Vagina (tissue), 2 donors: ENCODE results near the gene ZNF483. TPM values are rescaled to one million over a fixed set of nuclear protein-coding genes. Genes with fewer than 3 reads are reported as not detected.
"Not testable (repeated sequence)": the region's sequence is repeated elsewhere in the genome, so short reads cannot be mapped to it uniquely, and the experiment has no call there.

Experiments used
- DNase-seq, 2 donors: peaks; one replicate each; pipeline ENCODE4 v3.0.0-alpha.2; 2017; ENCODE audit errors: extremely low spot score in 2 of 2
- H3K27ac ChIP-seq: fragments of 200-600 bp; sonication (generic); one replicate; pipeline ENCODE4 v1.5.1; 2019
- H3K27me3 ChIP-seq: fragments of 200-600 bp; sonication (generic); one replicate; pipeline ENCODE4 v1.5.1; 2019
- H3K36me3 ChIP-seq, 2 donors: fragments of 200-600 bp; sonication (generic); one replicate each; pipeline ENCODE4 v1.5.1; 2017 to 2019
- H3K4me1 ChIP-seq: fragments of 200-600 bp; sonication (generic); one replicate; pipeline ENCODE4 v1.5.1; 2019
- H3K4me3 ChIP-seq, 2 donors: fragments of 200-600 bp; sonication (generic); 1 replicate in 1 of 2; 2 replicates in 1 of 2; pipeline ENCODE4 v1.5.1; 2016 to 2019
- H3K9me3 ChIP-seq: fragments of 200-600 bp; sonication (generic); one replicate; pipeline ENCODE4 v1.5.1; 2019
- CTCF ChIP-seq, 3 experiments: fragments of 450-650 bp in 2 of 3; fragments of 200-600 bp in 1 of 3; sonication (generic) in 1 of 3; IDR thresholded peaks; one replicate each; pipeline ENCODE4 v1.5.1; 2017 to 2019; ENCODE audit warnings: antibody characterized with exemption in 3 of 3, mild to moderate bottlenecking in 2 of 3, moderate library complexity in 2 of 3
- POLR2A ChIP-seq, 2 donors: fragments of 450-650 bp; IDR thresholded peaks; one replicate each; pipeline ENCODE4 v1.6.1; 2017; ENCODE audit warnings: antibody characterized with exemption in 2 of 2, mild to moderate bottlenecking in 2 of 2, moderate library complexity in 2 of 2
- POLR2AphosphoS5 ChIP-seq, 2 donors: sonication (generic); formaldehyde crosslinking; IDR thresholded peaks; one replicate each; pipeline ENCODE4 v1.9.0; 2017; ENCODE audit warnings: antibody characterized with exemption in 2 of 2, mild to moderate bottlenecking in 2 of 2, low read depth in 1 of 2; ENCODE audit not compliant: insufficient read depth in 1 of 2
- intact Hi-C: fragments of 100-400 bp; cut with DNase I; formaldehyde crosslinking; loops from one replicate; pipeline ENCODE4 v1.15.1; 2023
- total RNA-seq: library from RNA; depleted of rRNA; stranded (reverse); fragments of >200 nt; gene quantifications from one replicate; pipeline ENCODE4 v1.2.3, GENCODE V29; 2016

ZNF483 gene
- total RNA-seq, 1 donor from 2014 or later, result 8.8 TPM

- no peaks in the 10 kb centered on the region for H3K4me1 ChIP-seq
- peaks cover 0 to 81% of the 10 kb centered on the region in 2 donors for H3K36me3 ChIP-seq
- intact Hi-C loops, result no loop called here
- H3K27me3 ChIP-seq, result no peaks in the 10 kb centered on the region
- H3K9me3 ChIP-seq, result peaks cover 7% of the 10 kb centered on the region
- H3K4me3 ChIP-seq, result no peak overlapping the region
- TF ChIP-seq CTCF (IDR thresholded peaks at IDR 0.05) (no peak), POLR2A (IDR thresholded peaks at IDR 0.05) (no peak), POLR2AphosphoS5 (IDR thresholded peaks at IDR 0.05; ENCODE audit: insufficient read depth in 1 of 2, low read depth in 1 of 2) (no peak)
- no peak for DNase-seq
- no peak overlapping the region for H3K27ac ChIP-seq
These were observed 8.3 kb downstream of the ZNF483 start for GRCh38 chr9:111533099-111533790.

- intact Hi-C loops, result no loop called here
- peaks cover 0 to 49% of the 10 kb centered on the region in 2 donors for H3K36me3 ChIP-seq
- peaks cover 58% of the 10 kb centered on the region for H3K9me3 ChIP-seq
These were observed 17.7 kb downstream of the ZNF483 start for GRCh38 chr9:111542497-111543254.

GRCh38 chr9:111548623-111549022, 23.6 kb downstream of the ZNF483 start:
- TF ChIP-seq POLR2AphosphoS5 (IDR thresholded peaks at IDR 0.05; ENCODE audit: insufficient read depth in 1 of 2, low read depth in 1 of 2), result no peak
- no peak for TF ChIP-seq CTCF (IDR thresholded peaks at IDR 0.05)
- no peak for TF ChIP-seq POLR2A (IDR thresholded peaks at IDR 0.05)
- intact Hi-C loops, result no loop called here
- H3K27me3 ChIP-seq, result no peaks in the 10 kb centered on the region
- DNase-seq, result no peak
- no peaks in the 10 kb centered on the region for H3K4me1 ChIP-seq
- no peak overlapping the region for H3K27ac ChIP-seq
- H3K36me3 ChIP-seq, result peaks cover 2 to 10% of the 10 kb centered on the region in 2 donors
- H3K4me3 ChIP-seq, result no peak overlapping the region
- H3K9me3 ChIP-seq, result peaks cover 49% of the 10 kb centered on the region

More at GRCh38 chr9:111542497-111543254, 17.7 kb downstream of the ZNF483 start:
- H3K4me3 ChIP-seq, result no peak overlapping the region
- no peaks in the 10 kb centered on the region for H3K27me3 ChIP-seq
- TF ChIP-seq POLR2A (IDR thresholded peaks at IDR 0.05), result no peak
- TF ChIP-seq CTCF (IDR thresholded peaks at IDR 0.05), result no peak
- TF ChIP-seq POLR2AphosphoS5 (IDR thresholded peaks at IDR 0.05; ENCODE audit: insufficient read depth in 1 of 2, low read depth in 1 of 2), result no peak
- no peaks in the 10 kb centered on the region for H3K4me1 ChIP-seq
- no peak overlapping the region for H3K27ac ChIP-seq
- no peak for DNase-seq

- H3K4me3 ChIP-seq, H3K36me3 ChIP-seq, H3K27ac ChIP-seq, DNase-seq, H3K27me3 ChIP-seq, intact Hi-C loops, H3K4me1 ChIP-seq, H3K9me3 ChIP-seq: not testable (repeated sequence)
These were observed 30.4 kb downstream of the ZNF483 start for GRCh38 chr9:111555425-111555824.

- no peak overlapping the region for H3K27ac ChIP-seq
- intact Hi-C loops, result no loop called here
- no peak overlapping the region for H3K4me3 ChIP-seq
- peaks cover 0 to 19% of the 10 kb centered on the region in 2 donors for H3K36me3 ChIP-seq
- H3K9me3 ChIP-seq, result peaks cover 3% of the 10 kb centered on the region
- DNase-seq, result no peak
- TF ChIP-seq POLR2A (IDR thresholded peaks at IDR 0.05), result no peak
- TF ChIP-seq POLR2AphosphoS5 (IDR thresholded peaks at IDR 0.05; ENCODE audit: insufficient read depth in 1 of 2, low read depth in 1 of 2), result no peak
- no peak for TF ChIP-seq CTCF (IDR thresholded peaks at IDR 0.05)
- H3K4me1 ChIP-seq, result no peaks in the 10 kb centered on the region
- H3K27me3 ChIP-seq, result no peaks in the 10 kb centered on the region
These were observed 34.1 kb downstream of the ZNF483 start for GRCh38 chr9:111559000-111559610.
